Uterus (tissue), 2 donors: ENCODE measurements around the gene RAB8A.
A peak's percentile ranks its signal among the peaks of the same experiment; 100 is the strongest.

Experiments used
- CTCF ChIP-seq, 4 experiments: fragments of 200-600 bp in 2 of 4; fragments of 450-650 bp in 2 of 4; sonication (generic) in 2 of 4; IDR thresholded peaks; one replicate each; pipeline ENCODE4 v1.5.1; 2016 to 2019; ENCODE audit warnings: antibody characterized with exemption in 4 of 4, mild to moderate bottlenecking in 2 of 4, moderate library complexity in 1 of 4
- POLR2A ChIP-seq, 2 donors: fragments of 450-650 bp; IDR thresholded peaks; one replicate each; pipeline ENCODE4 v1.6.1; 2016; ENCODE audit warnings: antibody characterized with exemption in 2 of 2, mild to moderate bottlenecking in 1 of 2, moderate library complexity in 1 of 2

- TF ChIP-seq CTCF (IDR thresholded peaks at IDR 0.05): peak in 1 of 4 experiments; percentile 5
- TF ChIP-seq POLR2A (IDR thresholded peaks at IDR 0.05): peak; percentile 40 to 82
Observed at GRCh38 chr19:16078759-16079707, 32.7 kb upstream of the RAB8A start.
